Measurements from ENCODE around the gene GTF3C2.

DNA sequence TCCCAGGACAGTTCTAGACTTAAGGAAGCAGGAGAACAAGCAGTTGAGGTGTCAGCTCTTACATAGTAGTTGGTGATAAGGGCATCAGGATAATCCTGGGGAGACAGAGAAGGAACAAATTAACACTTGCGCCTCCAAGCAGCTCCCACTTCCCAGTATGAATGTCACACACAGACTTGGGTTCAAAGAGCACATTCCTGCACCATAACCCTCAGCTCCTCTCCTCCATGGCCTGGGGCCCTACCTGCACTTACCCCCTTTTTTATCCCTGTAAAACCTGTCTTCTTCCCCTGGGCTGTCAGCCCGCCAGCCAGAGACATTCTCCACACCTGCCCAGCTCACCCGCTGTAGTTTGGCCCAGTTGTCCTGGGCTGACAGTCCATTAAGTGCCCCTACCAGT, 44.4 kb downstream of the GTF3C2 start:
- TF ChIP-seq CTCF (IDR thresholded peaks at IDR 0.05) = no peak
- TF ChIP-seq POLR2A (IDR thresholded peaks at IDR 0.05) = no peak

Measured in heart left ventricle (tissue), 13 donors.